Esophagus (tissue), 2 donors: ENCODE data around the gene ARMC5. TPM values are rescaled to one million over a fixed set of nuclear protein-coding genes. Genes with fewer than 3 reads are reported as not detected.
"Not testable (repeated sequence)": the region's sequence is repeated elsewhere in the genome, so short reads cannot be mapped to it uniquely, and the experiment has no call there.

Experiments used
- H3K27ac ChIP-seq, 2 donors: one replicate each; pipeline ENCODE4 v1.5.1; 2013; ENCODE audit warnings: low read depth in 2 of 2, mild to moderate bottlenecking in 2 of 2, inconsistent platforms in 1 of 2, low read length in 1 of 2, moderate library complexity in 1 of 2
- H3K27me3 ChIP-seq, 2 donors: one replicate each; pipeline ENCODE4 v1.6.1; 2013; ENCODE audit warnings: low read length in 2 of 2, control low read depth in 1 of 2, mild to moderate bottlenecking in 1 of 2; ENCODE audit not compliant: insufficient read depth in 2 of 2, control insufficient read depth in 1 of 2
- H3K36me3 ChIP-seq, 2 donors: one replicate each; pipeline ENCODE4 v1.6.1; 2013; ENCODE audit warnings: low read length in 1 of 2; ENCODE audit not compliant: control insufficient read depth in 2 of 2, insufficient read depth in 2 of 2
- H3K4me1 ChIP-seq, 2 donors: one replicate each; pipeline ENCODE4 v1.6.1; 2013; ENCODE audit warnings: low read length in 1 of 2; ENCODE audit not compliant: control insufficient read depth in 2 of 2, insufficient read depth in 2 of 2
- H3K4me3 ChIP-seq, 2 donors: one replicate each; pipeline ENCODE4 v1.5.1; 2013; ENCODE audit warnings: low read length in 2 of 2, mild to moderate bottlenecking in 2 of 2, low read depth in 1 of 2, moderate library complexity in 1 of 2
- H3K9me3 ChIP-seq, 2 donors: one replicate each; pipeline ENCODE4 v1.6.1; 2013; ENCODE audit warnings: mild to moderate bottlenecking in 2 of 2, low read depth in 1 of 2, low read length in 1 of 2, moderate library complexity in 1 of 2; ENCODE audit not compliant: control insufficient read depth in 2 of 2, insufficient read depth in 1 of 2
- WGBS, 2 donors: extraction: QIAGEN DNeasy Blood & Tissue Kit; methylation state at CpG; one replicate each; pipeline ENCODE4 v1.1.7; 2013; 5-methylcytosine and 5-hydroxymethylcytosine counted together
- polyA plus RNA-seq, 2 donors: library from polyadenylated mRNA; stranded (reverse); fragments of 200-250 nt; gene quantifications; one replicate each; pipeline ENCODE4 v1.2.3, GENCODE V29; 2013
- donor health status: healthy with polysubstance abuse.
- donor health status: Bipolar disorder and iron deficiency.

ARMC5 gene
- polyA plus RNA-seq, 2 donors: 10.3 to 15.1 TPM

DNA sequence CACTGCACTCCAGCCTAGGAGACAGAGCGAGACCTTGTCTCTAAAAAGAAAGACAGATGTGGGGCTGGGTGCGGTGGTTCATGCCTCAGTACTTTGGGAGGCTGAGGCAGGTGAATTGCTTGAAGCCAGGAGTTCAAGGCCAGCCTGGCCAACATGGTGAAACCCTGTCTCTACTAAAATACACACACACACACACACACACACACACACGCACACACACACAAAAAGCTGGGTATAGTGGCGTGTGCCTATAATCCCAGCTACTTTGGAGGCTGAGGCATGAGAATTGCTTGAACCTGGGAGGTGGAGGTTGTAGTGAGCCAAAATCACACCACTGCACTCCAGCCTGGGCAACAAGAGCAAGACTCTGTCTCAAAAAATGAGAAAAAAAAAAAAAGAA lies 24.7 kb downstream of the ARMC5 start:
- H3K36me3 ChIP-seq, H3K9me3 ChIP-seq, H3K4me3 ChIP-seq, H3K27me3 ChIP-seq, H3K27ac ChIP-seq: not testable (repeated sequence)
- WGBS, 2 donors: 92 to 95% methylated on average over 4 of the region's 4 CpGs
- H3K4me1 ChIP-seq: peaks cover 12 to 16% of the 10 kb centered on the region in 2 donors

DNA sequence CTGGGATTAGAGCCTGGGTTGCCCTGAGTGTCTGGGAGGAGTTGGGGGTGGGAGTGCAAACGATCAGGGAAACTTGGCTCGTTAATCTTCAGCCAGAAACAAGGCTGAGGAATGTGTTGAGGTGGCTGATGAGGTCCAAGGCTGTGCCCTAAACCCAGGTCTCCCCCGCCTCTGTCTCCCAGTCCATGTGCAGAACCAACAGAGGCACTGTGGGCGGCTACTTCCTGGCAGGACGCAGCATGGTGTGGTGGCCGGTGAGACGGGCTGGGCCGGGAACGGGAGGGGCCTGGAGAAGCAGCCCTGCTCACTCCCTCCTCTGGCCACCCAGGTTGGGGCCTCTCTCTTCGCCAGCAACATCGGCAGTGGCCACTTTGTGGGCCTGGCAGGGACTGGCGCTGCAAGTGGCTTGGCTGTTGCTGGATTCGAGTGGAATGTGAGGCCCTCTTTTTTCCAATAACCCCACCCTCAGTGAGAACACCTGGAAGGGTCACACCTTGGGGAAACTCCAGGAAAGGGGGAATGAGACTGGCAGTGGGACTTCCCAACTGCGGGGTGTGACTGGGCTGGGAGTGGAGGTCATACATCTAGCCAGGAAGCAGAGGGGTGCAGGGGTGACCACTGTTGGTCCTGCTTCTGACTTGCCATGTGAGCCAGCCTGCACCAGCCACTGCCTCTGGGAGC lies 25.3 kb downstream of the ARMC5 start:
- H3K27ac ChIP-seq: no peak overlapping the region

DNA sequence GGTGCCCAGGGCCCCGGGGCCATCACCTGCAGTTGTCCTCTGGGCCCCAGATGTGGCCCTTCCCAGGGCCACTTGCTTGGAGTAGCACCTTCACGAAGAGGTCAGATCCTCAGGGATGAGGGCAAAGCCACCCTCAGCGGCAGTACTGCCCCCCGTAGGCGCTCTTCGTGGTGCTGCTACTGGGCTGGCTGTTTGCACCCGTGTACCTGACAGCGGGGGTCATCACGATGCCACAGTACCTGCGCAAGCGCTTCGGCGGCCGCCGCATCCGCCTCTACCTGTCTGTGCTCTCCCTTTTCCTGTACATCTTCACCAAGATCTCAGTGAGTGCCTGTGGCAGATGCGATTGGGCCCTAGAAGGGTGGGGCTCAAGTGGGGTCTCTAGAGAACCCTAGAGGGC lies 26.3 kb downstream of the ARMC5 start:
- H3K27ac ChIP-seq: no peak overlapping the region
- WGBS, 2 donors: 93 to 94% methylated on average over 17 of the region's 17 CpGs

More for the DNA sequence above, 25.3 kb downstream of the ARMC5 start:
- H3K4me1 ChIP-seq: peaks cover 12 to 17% of the 10 kb centered on the region in 2 donors
- H3K27me3 ChIP-seq: no peaks in the 10 kb centered on the region
- H3K36me3 ChIP-seq: no peaks in the 10 kb centered on the region
- H3K4me3 ChIP-seq: no peak overlapping the region
- WGBS, 2 donors: 56 to 65% methylated on average over 14 of the region's 14 CpGs
- no peaks in the 10 kb centered on the region for H3K9me3 ChIP-seq

DNA sequence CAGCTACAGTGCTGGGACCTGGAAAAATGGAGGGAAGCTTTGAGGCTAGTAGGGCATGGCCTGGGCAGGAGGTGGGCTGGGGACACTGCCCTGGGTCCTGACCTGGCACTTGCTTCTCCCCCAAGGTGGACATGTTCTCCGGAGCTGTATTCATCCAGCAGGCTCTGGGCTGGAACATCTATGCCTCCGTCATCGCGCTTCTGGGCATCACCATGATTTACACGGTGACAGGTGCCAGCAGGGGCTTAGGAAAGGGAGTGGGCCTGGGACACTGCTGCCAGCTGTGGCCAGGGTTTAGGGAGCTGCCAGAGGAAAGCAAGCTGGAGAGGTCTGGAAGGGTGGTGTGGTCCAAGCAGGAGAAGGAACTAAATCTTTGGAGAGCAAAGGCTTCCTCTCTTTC lies 26.7 kb downstream of the ARMC5 start:
- Histone ChIP-seq H3K4me1 (peaks cover 12 to 17% of the 10 kb centered on the region in 2 donors), H3K36me3 (peaks cover 0 to 3% of the 10 kb centered on the region in 2 donors), H3K27ac (no peak overlapping the region), H3K27me3 (no peaks in the 10 kb centered on the region), H3K4me3 (no peak overlapping the region), H3K9me3 (no peaks in the 10 kb centered on the region)
- 94 to 95% methylated on average over 5 of the region's 5 CpGs for WGBS, 2 donors

More for the DNA sequence above, 26.3 kb downstream of the ARMC5 start:
- no peak overlapping the region for H3K4me3 ChIP-seq
- H3K36me3 ChIP-seq: no peaks in the 10 kb centered on the region
- H3K4me1 ChIP-seq: peaks cover 12 to 17% of the 10 kb centered on the region in 2 donors
- H3K27me3 ChIP-seq: no peaks in the 10 kb centered on the region
- no peaks in the 10 kb centered on the region for H3K9me3 ChIP-seq

DNA sequence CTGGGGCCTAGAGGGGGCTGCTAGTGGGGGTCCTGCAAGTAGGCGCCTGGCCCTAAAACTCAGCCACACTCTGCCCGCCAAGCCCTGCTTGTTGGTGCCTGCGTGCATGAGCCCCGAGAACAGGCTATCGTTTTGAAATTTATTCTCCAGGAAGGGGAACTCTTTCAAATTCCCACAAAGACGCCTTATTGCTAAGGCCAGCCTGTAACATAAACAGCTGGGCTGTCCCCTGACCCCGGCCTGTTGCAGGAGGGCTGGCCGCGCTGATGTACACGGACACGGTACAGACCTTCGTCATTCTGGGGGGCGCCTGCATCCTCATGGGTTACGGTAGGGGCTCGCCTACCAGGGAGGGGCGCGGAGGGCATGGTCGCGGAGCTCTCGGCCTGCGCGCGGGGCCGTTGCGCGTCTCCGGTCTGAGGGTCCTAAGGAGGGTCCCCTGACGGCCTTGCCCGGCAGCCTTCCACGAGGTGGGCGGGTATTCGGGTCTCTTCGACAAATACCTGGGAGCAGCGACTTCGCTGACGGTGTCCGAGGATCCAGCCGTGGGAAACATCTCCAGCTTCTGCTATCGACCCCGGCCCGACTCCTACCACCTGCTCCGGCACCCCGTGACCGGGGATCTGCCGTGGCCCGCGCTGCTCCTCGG lies 27.9 kb downstream of the ARMC5 start:
- Histone ChIP-seq H3K9me3 (no peaks in the 10 kb centered on the region), H3K36me3 (peaks cover 5 to 9% of the 10 kb centered on the region in 2 donors), H3K27ac (no peak overlapping the region), H3K4me3 (peak overlapping the region; percentile 47 to 58), H3K4me1 (peaks cover 12 to 17% of the 10 kb centered on the region in 2 donors), H3K27me3 (no peaks in the 10 kb centered on the region)
- WGBS, 2 donors: 7 to 10% methylated on average over 48 of the region's 48 CpGs

DNA sequence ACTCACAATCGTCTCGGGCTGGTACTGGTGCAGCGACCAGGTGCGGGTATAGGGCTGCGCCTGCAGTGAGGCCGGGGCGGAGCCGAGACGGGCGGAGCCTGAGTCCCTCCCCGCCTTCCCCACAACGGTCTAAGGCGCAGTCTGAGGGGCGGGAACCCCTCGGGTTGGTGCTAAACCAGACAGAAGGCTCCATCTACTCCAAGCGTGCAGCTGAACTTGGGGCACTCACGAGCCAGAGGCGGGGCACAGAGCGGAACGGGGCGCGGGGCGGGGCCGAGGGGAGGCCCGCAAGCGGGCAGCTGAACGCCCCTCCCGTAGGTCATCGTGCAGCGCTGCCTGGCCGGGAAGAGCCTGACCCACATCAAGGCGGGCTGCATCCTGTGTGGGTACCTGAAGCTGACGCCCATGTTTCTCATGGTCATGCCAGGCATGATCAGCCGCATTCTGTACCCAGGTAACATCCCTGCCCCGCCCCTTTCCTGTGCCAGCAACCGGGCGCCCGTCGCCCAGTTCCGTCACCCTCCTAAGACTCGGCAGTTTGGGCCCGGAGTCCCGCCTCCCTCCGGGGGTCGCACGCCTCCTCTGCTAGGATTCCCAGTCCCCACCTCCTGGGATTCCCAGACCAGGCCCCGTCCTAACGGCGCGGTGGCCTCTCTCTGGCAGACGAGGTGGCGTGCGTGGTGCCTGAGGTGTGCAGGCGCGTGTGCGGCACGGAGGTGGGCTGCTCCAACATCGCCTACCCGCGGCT lies 28.6 kb downstream of the ARMC5 start:
- Histone ChIP-seq H3K27me3 (no peaks in the 10 kb centered on the region), H3K4me1 (peaks cover 12 to 17% of the 10 kb centered on the region in 2 donors), H3K36me3 (peaks cover 8 to 16% of the 10 kb centered on the region in 2 donors), H3K27ac (no peak overlapping the region), H3K9me3 (no peaks in the 10 kb centered on the region), H3K4me3 (peak overlapping the region; percentile 47 to 58)
- WGBS, 2 donors: 1% methylated on average over 60 of the region's 60 CpGs

DNA sequence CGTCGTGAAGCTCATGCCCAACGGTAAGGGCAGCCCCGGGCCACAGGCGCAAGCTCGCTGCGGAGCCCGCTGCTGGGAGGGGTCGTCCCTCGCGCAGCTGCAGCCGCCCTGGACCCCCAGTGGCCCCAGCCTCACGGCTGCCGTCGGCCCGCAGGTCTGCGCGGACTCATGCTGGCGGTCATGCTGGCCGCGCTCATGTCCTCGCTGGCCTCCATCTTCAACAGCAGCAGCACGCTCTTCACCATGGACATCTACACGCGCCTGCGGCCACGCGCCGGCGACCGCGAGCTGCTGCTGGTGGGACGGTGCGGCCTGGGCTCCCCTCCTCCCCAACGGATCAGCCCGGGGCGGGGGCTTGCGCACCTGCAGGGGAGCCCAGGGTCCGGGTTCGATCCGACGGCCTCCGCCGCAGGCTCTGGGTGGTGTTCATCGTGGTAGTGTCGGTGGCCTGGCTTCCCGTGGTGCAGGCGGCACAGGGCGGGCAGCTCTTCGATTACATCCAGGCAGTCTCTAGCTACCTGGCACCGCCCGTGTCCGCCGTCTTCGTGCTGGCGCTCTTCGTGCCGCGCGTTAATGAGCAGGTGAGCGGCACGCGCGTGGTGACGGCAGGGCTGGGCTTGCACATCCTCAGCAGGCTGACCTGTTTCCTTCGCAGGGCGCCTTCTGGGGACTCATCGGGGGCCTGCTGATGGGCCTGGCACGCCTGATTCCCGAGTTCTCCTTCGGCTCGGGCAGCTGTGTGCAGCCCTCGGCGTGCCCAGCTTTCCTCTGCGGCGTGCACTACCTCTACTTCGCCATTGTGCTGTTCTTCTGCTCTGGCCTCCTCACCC lies 29.4 kb downstream of the ARMC5 start:
- 33 to 41% methylated on average over 71 to 77 of the region's 77 CpGs for WGBS, 2 donors
- Histone ChIP-seq H3K27ac (no peak overlapping the region), H3K27me3 (no peaks in the 10 kb centered on the region), H3K4me3 (peak overlapping the region; percentile 47 to 58), H3K9me3 (no peaks in the 10 kb centered on the region), H3K36me3 (peaks cover 10 to 21% of the 10 kb centered on the region in 2 donors), H3K4me1 (peaks cover 12 to 17% of the 10 kb centered on the region in 2 donors)

DNA sequence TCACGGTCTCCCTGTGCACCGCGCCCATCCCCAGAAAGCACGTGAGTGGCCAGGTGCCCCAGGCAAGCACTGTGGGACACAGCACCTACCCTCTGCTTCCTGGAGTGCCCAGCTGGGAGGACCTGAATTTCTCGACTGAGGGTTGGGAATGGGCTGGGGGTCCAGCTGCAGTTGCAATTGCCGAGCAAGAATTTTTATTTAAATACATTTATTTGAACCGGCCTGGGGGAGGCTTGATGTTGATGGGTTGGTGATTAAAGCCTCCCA lies 29.9 kb downstream of the ARMC5 start:
- no peak overlapping the region for H3K4me3 ChIP-seq
- no peak overlapping the region for H3K27ac ChIP-seq
- peaks cover 12 to 17% of the 10 kb centered on the region in 2 donors for H3K4me1 ChIP-seq
- WGBS, 2 donors: 75% methylated on average over 7 of the region's 7 CpGs
- no peaks in the 10 kb centered on the region for H3K27me3 ChIP-seq
- H3K9me3 ChIP-seq: no peaks in the 10 kb centered on the region
- H3K36me3 ChIP-seq: peaks cover 10 to 23% of the 10 kb centered on the region in 2 donors
